Activated CD4-positive, alpha-beta T cell treated with anti-CD3 and anti-CD28 coated beads, Interleukin-2, amount 10 ng/mL, durations not matched to agents 7 days and 5 days (primary cell): ENCODE measurements around the gene BRICD5. TPM values are rescaled to one million over a fixed set of nuclear protein-coding genes. Genes with fewer than 3 reads are reported as not detected.

Experiments
- CTCF ChIA-PET: fragments of 350-600 bp; sonication (Branson Sonifier 250); formaldehyde crosslinking; loops from one replicate; lab custom pipeline; 2021; ENCODE audit warnings: antibody characterized with exemption; lab: Charles Lee
- POLR2A ChIA-PET: fragments of 350-600 bp; sonication (Branson Sonifier 250); formaldehyde crosslinking; loops from one replicate; lab custom pipeline; 2021; ENCODE audit warnings: antibody characterized with exemption; lab: Charles Lee
- DNase-seq: peaks from one replicate; pipeline ENCODE4 v3.0.0-alpha.2; 2020
- H3K27ac Mint-ChIP-seq: one replicate; pipeline ENCODE4 v1.8.0; 2021; ENCODE audit warnings: mild to moderate bottlenecking, moderate library complexity, mixed read lengths
- H3K27me3 Mint-ChIP-seq: one replicate; pipeline ENCODE4 v1.8.0; 2021; ENCODE audit warnings: mixed read lengths
- H3K36me3 Mint-ChIP-seq: one replicate; pipeline ENCODE4 v1.8.0; 2021; ENCODE audit warnings: low read depth, mixed read lengths
- H3K4me1 Mint-ChIP-seq: one replicate; pipeline ENCODE4 v1.8.0; 2021; ENCODE audit warnings: mixed read lengths
- H3K4me3 Mint-ChIP-seq: one replicate; pipeline ENCODE4 v1.8.0; 2021; ENCODE audit warnings: mild to moderate bottlenecking, moderate library complexity, mixed read lengths
- H3K9me3 Mint-ChIP-seq: one replicate; pipeline ENCODE4 v1.8.0; 2021; ENCODE audit warnings: mixed read lengths
- total RNA-seq, 2 experiments: library from RNA; stranded (reverse); gene quantifications; one replicate each; pipeline ENCODE4 v1.2.3, GENCODE V29; 2021

Gene BRICD5
- total RNA-seq, 2 experiments from 2014 or later, result 13.9 to 17.4 TPM

DNA sequence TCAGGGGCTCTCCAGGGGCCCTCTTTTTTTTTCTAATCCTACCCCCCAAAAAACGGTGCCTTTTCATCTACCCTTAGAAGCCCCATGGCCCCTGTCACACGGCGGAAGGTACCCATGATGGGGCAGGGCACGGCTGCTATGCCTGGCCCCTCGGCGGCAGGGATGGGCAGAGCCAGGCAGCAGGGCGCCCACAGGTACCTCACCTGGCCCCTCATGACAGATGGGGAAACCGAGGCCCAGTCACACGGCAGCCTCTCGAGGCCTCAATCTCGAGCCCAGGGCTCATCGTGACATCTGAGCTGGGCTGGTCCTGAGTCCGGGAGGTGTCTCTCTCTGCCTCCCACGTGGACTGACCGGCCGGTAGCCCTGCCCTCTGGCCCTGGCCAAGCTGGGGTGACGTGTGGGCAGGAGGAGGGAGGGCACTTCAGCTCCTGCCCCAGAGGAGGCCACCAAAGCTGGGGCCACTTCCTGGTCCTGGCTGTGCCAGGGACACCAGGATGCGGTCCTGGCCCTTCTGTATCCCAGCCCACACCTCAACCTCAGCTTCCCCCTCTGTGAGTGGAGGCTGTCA, 43.5 kb downstream of the BRICD5 start:
- ChIA-PET CTCF (interaction anchor here (0.6 kb wide), 1 partner anchor 27 kb away, joined by 3 read pairs; no protein-coding TSS in a partner anchor), POLR2A (no interaction called here)
- Mint-ChIP-seq H3K9me3 (no peaks in the 10 kb centered on the region), H3K4me3 (no peak overlapping the region), H3K4me1 (no peaks in the 10 kb centered on the region), H3K27me3 (no peaks in the 10 kb centered on the region), H3K36me3 (peaks cover 17% of the 10 kb centered on the region), H3K27ac (no peak overlapping the region)
- no peak for DNase-seq

DNA sequence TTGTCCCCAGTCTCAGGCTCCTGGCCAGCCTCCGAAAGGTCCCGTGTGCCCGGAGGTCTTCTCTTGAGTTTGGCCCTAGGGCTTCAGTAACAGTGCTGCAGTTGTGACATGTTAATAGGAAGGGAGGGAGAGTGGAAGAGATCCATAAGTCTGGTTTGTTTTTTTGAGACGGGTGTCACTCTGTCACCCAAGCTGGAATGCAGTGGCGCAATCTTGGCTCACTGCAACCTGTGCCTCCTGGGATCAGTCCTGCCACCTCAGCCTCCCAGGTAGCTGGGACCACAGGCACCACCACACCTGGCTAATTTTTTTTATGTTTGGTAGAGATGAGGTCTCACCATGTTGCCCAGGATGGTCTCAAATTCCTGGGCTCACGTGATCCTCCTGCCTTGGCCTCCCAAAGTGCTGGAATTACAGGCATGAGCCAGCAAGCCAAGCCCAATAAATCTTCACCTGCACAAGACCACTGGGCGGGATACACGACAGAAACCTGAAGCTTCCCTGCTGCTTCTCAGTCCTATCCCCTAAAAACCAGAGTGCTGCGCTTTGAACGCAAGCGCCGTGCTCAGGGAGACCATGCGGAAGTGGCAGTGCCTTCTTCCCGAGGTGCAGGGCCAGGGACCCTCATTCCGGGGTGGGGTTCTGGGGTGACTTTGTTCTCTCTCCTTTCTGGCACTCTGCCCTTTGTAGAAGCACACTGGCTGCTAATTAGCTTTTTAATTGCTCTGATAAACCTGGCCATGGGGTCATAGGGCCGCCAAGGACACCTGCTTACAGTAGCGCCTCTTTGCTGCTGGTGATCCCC, 44.2 kb downstream of the BRICD5 start:
- Mint-ChIP-seq H3K27ac (no peak overlapping the region), H3K36me3 (peaks cover 20% of the 10 kb centered on the region), H3K27me3 (no peaks in the 10 kb centered on the region), H3K4me3 (no peak overlapping the region), H3K9me3 (no peaks in the 10 kb centered on the region), H3K4me1 (no peaks in the 10 kb centered on the region)
- POLR2A ChIA-PET, result no interaction called here
- no peak for DNase-seq
- CTCF ChIA-PET, result interaction anchor here (0.6 kb wide), 1 partner anchor 26 kb away, joined by 3 read pairs; no protein-coding TSS in a partner anchor

DNA sequence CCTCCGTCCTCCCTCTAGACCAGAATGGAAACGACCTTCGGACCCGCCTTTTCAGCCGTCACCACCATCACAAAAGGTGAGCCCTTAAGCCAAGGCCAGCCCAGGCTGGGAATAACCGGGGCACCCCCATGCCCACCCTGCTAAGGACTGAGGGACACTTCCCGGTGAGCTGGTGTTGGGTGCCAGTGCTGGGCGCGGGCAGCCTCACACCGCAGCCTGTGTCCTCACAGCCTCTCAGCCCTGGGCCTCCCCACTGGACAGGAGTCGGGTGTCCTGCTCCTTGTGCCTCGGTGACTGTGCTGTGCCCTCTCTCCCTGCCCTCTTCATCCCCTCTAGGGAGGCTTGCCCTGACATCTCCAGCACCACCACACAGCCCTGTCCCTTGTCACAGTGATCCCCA, 44.8 kb downstream of the BRICD5 start:
- CTCF ChIA-PET, result no interaction called here
- DNase-seq, result no peak
- H3K4me3 Mint-ChIP-seq, result no peak overlapping the region
- POLR2A ChIA-PET, result no interaction called here
- H3K27me3 Mint-ChIP-seq, result no peaks in the 10 kb centered on the region
- H3K4me1 Mint-ChIP-seq, result no peaks in the 10 kb centered on the region
- H3K36me3 Mint-ChIP-seq, result peaks cover 20% of the 10 kb centered on the region
- no peaks in the 10 kb centered on the region for H3K9me3 Mint-ChIP-seq
- no peak overlapping the region for H3K27ac Mint-ChIP-seq

DNA sequence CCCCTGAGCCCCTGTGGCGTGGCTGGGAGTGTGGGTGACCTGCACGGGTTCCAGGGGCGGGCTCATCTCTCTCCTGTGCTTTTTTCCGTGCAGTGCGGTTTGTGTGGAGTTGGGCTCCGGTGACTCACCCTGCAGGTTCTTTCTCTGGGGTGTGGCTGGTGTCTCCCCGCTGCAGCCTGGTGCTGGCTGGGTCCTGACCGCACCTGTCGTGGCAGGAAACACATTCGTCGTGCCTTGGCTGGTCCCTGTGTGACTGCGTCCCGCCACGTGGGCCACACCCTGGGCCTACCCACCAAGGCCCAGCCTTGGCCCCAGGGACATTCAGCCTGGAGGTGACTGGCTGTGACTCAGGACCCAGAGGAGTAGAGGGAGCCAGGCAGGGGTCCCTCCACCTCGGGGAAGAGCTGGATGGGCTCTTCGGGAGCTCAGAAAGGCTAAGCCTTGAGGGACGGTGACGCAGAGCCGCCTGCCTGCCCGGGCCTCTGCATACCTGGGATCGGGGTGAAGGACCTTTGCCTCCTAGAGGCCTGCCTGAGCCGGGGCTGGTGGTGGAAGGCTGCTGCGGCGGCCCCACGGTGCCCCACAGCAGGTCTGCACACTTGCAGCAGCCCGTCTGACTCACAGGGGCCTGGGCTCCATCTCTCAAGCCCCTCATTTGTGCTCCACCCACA, 47.3 kb downstream of the BRICD5 start:
- CTCF ChIA-PET, result no interaction called here
- H3K4me3 Mint-ChIP-seq, result no peak overlapping the region
- no peak overlapping the region for H3K27ac Mint-ChIP-seq
- H3K36me3 Mint-ChIP-seq, result peaks cover 20% of the 10 kb centered on the region
- no peaks in the 10 kb centered on the region for H3K9me3 Mint-ChIP-seq
- H3K4me1 Mint-ChIP-seq, result peaks cover 5% of the 10 kb centered on the region
- DNase-seq, result no peak
- no peaks in the 10 kb centered on the region for H3K27me3 Mint-ChIP-seq
- POLR2A ChIA-PET, result no interaction called here

DNA sequence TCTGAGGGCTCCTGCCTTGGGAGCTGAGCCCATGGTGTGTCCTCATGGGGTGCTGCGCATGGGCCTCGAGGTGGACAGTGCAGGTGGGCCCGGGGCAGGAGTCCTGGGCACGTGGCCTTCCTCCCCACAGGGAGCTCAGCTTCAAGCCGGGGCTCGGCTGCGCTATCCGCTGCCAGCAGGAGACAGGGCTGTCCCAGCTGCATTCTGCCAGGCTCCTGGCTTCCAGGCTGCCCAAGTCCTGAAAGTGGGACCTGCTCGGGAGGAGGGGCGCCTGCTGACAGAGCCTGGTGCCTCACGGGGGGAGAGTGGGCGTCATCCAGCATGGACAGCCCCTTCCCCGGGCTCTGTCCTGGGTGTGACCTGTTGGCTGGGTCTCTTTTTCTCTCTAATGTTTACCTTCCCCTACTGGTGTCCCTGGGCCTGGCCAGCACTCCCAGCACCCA, 48.0 kb downstream of the BRICD5 start:
- no peak overlapping the region for H3K4me3 Mint-ChIP-seq
- POLR2A ChIA-PET, result no interaction called here

DNA sequence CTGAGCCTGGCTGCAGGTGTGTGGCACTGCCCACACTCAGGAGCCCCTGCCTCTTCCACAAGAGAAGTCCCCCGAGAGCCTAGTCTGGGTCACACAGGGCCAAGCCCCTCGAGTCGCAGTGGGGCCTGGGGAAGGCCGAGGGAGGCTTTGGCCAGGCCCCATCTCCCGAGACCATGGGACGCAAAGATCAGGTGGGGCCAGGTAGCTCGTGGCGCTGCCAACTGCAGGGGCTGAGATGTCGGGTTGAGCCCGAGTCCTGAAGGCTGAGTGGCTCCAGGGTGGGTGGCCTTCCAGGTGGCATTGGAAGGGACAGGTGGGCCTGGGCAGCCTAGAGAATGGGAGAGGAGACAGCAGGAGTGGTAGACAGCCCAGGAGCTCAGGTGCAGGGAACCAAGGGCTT, 48.8 kb downstream of the BRICD5 start:
- ChIA-PET POLR2A (no interaction called here), CTCF (interaction anchor here (1.0 to 1.1 kb wide), 2 partner anchors 9 to 232 kb away, joined by 3 read pairs; no protein-coding TSS in a partner anchor)
- Mint-ChIP-seq H3K9me3 (no peaks in the 10 kb centered on the region), H3K27me3 (no peaks in the 10 kb centered on the region), H3K27ac (peak overlapping the region; percentile 25), H3K4me3 (no peak overlapping the region), H3K4me1 (peaks cover 16% of the 10 kb centered on the region), H3K36me3 (peaks cover 20% of the 10 kb centered on the region)
- DNase-seq, result no peak

More for the DNA sequence above, 48.0 kb downstream of the BRICD5 start:
- DNase-seq, result no peak
- no peak overlapping the region for H3K27ac Mint-ChIP-seq
- H3K9me3 Mint-ChIP-seq, result no peaks in the 10 kb centered on the region
- no peaks in the 10 kb centered on the region for H3K27me3 Mint-ChIP-seq
- CTCF ChIA-PET, result interaction anchor here (1.0 kb wide), 1 partner anchor 233 kb away, joined by 3 read pairs; no protein-coding TSS in a partner anchor
- peaks cover 20% of the 10 kb centered on the region for H3K36me3 Mint-ChIP-seq
- peaks cover 9% of the 10 kb centered on the region for H3K4me1 Mint-ChIP-seq

DNA sequence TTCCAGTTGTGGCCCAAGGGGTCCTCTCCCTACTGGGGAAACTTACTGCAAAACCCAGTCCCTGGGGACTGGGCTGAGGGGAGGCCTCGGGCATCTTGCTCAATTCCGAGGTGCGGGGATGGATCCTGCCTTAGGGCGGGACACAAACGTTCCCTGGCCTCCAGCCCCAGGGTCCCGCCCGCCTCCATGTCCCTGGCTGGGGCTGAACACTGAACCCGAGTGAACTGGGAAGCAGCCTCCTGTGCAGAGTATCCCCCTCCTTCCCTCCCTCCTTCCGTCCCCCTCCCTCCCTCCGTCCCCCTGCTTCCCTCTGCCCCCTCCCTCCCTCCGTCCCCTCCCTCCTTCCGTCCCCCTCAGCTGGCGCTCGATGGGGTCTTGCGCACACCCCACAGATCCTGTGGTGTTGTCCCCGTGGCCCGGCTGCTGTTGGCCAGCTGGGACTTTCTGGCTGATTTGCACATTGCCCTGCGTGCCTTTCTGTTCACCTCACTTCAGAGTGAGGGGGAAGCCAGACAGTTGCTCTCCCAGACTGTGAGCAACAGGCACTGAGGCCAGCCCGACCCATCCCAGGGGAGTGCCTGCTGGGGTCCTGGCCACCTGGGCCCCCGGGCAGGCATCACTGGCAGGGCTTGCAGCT, 49.6 kb downstream of the BRICD5 start:
- DNase-seq, result no peak
- Mint-ChIP-seq H3K9me3 (no peaks in the 10 kb centered on the region), H3K4me1 (peaks cover 21% of the 10 kb centered on the region), H3K27ac (no peak overlapping the region), H3K36me3 (peaks cover 17% of the 10 kb centered on the region), H3K4me3 (no peak overlapping the region), H3K27me3 (no peaks in the 10 kb centered on the region)
- POLR2A ChIA-PET, result no interaction called here
- CTCF ChIA-PET, result interaction anchor here (0.5 to 1.1 kb wide), 2 partner anchors 8 to 305 kb away, joined by 3 to 4 read pairs; no protein-coding TSS in a partner anchor

Other genes with a start within 250 kb of the BRICD5 start
- gene RPS2, start 246.0 kb downstream of the BRICD5 start, total RNA-seq, result 1,000 to 10,000 TPM; 2,564 to 2,882 TPM
- gene RNF151, start 244.0 kb downstream of the BRICD5 start, total RNA-seq, result not detected
- gene TBL3, start 238.8 kb downstream of the BRICD5 start, total RNA-seq, result 10 to 100 TPM; 26.1 to 27.0 TPM
- under 1 TPM; 0.87 to 0.89 TPM for gene NOXO1, start 229.4 kb downstream of the BRICD5 start, total RNA-seq
- 10 to 100 TPM; 23.8 to 25.2 TPM for gene GFER, start 226.7 kb downstream of the BRICD5 start, total RNA-seq
- 1 to 10 TPM; 1.3 to 1.9 TPM for gene SYNGR3, start 220.9 kb downstream of the BRICD5 start, total RNA-seq
- 10 to 100 TPM; 56.3 to 56.5 TPM for gene ZNF598, start 201.0 kb downstream of the BRICD5 start, total RNA-seq
- under 1 TPM; 0.42 to 0.69 TPM for gene NPW, start 191.1 kb downstream of the BRICD5 start, total RNA-seq
- gene NHERF2, start 184.0 kb downstream of the BRICD5 start, total RNA-seq, result 1 to 10 TPM; 1.1 to 1.4 TPM
- 10 to 100 TPM; 23.8 to 34.4 TPM for gene NTHL1, start 163.0 kb downstream of the BRICD5 start, total RNA-seq
- 100 to 1,000 TPM; 112 to 115 TPM for gene TSC2, start 162.9 kb downstream of the BRICD5 start, total RNA-seq
- 10 to 100 TPM; 72.9 to 77.2 TPM for gene PKD1, start 75.0 kb downstream of the BRICD5 start, total RNA-seq
- gene RAB26, start 62.2 kb downstream of the BRICD5 start, total RNA-seq, result under 1 TPM; 0.20 to 0.42 TPM
- 10 to 100 TPM; 55.6 to 59.7 TPM for gene TRAF7, start 55.1 kb downstream of the BRICD5 start, total RNA-seq
- gene CASKIN1, start 14.3 kb downstream of the BRICD5 start, total RNA-seq, result under 1 TPM; 0.07 to 0.19 TPM
- 10 to 100 TPM; 35.9 to 36.4 TPM for gene MLST8, start 5.4 kb downstream of the BRICD5 start, total RNA-seq
- 10 to 100 TPM; 19.4 to 22.9 TPM for gene PGP, start 4.0 kb upstream of the BRICD5 start, total RNA-seq
- 10 to 100 TPM; 28.8 to 32.6 TPM for gene E4F1, start 12.7 kb upstream of the BRICD5 start, total RNA-seq
- gene DNASE1L2, start 25.6 kb upstream of the BRICD5 start, total RNA-seq, result 1 to 10 TPM; 2.0 to 3.4 TPM
- gene ECI1, start 40.7 kb upstream of the BRICD5 start, total RNA-seq, result 10 to 100 TPM; 30.8 to 42.5 TPM
- 100 to 1,000 TPM; 230 to 238 TPM for gene RNPS1, start 57.3 kb upstream of the BRICD5 start, total RNA-seq
- 1 to 10 TPM; 5.0 to 6.0 TPM for gene ABCA3, start 129.9 kb upstream of the BRICD5 start, total RNA-seq
- gene CCNF, start 218.6 kb upstream of the BRICD5 start, total RNA-seq, result 100 to 1,000 TPM in 1 of 2 experiments, 10 to 100 TPM in 1; 99.3 to 101 TPM
- gene TEDC2, start 249.2 kb upstream of the BRICD5 start, total RNA-seq, result 10 to 100 TPM; 15.5 to 21.4 TPM